Stimulated activated naive B cell treated with anti-CD40 and anti-IgM and Interleukin-4, amounts not matched to agents 10 μg/mL and 1 μg/mL and 100 μg/mL, for 72 hours (primary cell): Measurements from ENCODE around the gene TIGD3.

ENCODE experiments used
- ATAC-seq, 2 donors: fragments of 150-1000 bp; cut with Tn5 transposase; replicated peaks; 2 replicates each; pipeline ENCODE4 v1.10.0; 2021; ENCODE audit warnings: moderate library complexity in 1 of 2
- DNase-seq: peaks from one replicate; pipeline ENCODE4 v3.0.0; 2021
- H3K27ac Mint-ChIP-seq: one replicate; pipeline ENCODE4 v1.8.0; 2022; ENCODE audit warnings: mild to moderate bottlenecking, mixed read lengths
- H3K27me3 Mint-ChIP-seq, 2 donors: one replicate each; pipeline ENCODE4 v1.8.0; 2022; ENCODE audit warnings: mixed read lengths in 2 of 2
- H3K36me3 Mint-ChIP-seq, 2 donors: one replicate each; pipeline ENCODE4 v1.8.0; 2022; ENCODE audit warnings: mixed read lengths in 2 of 2, mild to moderate bottlenecking in 1 of 2
- H3K4me1 Mint-ChIP-seq, 2 donors: one replicate each; pipeline ENCODE4 v1.8.0; 2022; ENCODE audit warnings: mixed read lengths in 2 of 2, mild to moderate bottlenecking in 1 of 2
- H3K4me3 Mint-ChIP-seq, 2 donors: one replicate each; pipeline ENCODE4 v1.8.0; 2022; ENCODE audit warnings: mild to moderate bottlenecking in 2 of 2, mixed read lengths in 2 of 2, moderate library complexity in 1 of 2
- H3K9me3 Mint-ChIP-seq, 2 donors: one replicate each; pipeline ENCODE4 v1.8.0; 2022; ENCODE audit warnings: mixed read lengths in 2 of 2, mild to moderate bottlenecking in 1 of 2

Gene TIGD3

GRCh38 chr11:65382033-65382803, 27.7 kb downstream of the TIGD3 start, which contains the start of gene SLC25A45:
SLC25A45 (minus strand) TSS chr11:65382646; CDS start chr11:65381951, 695 bp downstream.
- H3K27ac Mint-ChIP-seq: peak within 1 kb of the TSS; percentile 96
- peaks cover 51 to 82% of the 10 kb centered on the region in 2 donors for H3K4me1 Mint-ChIP-seq
- H3K4me3 Mint-ChIP-seq: peak within 1 kb of the TSS; percentile 87 to 88
- DNase-seq: peak; percentile 95
- peaks cover 0 to 6% of the 10 kb centered on the region in 2 donors for H3K36me3 Mint-ChIP-seq
- peak; percentile 82 to 84 for ATAC-seq
- H3K9me3 Mint-ChIP-seq: no peaks in the 10 kb centered on the region
- no peaks in the 10 kb centered on the region for H3K27me3 Mint-ChIP-seq

GRCh38 chr11:65382804-65383368, 28.3 kb downstream of the TIGD3 start:
- ATAC-seq (no peak), DNase-seq (no peak)
- Mint-ChIP-seq H3K27ac (peak overlapping the region; percentile 96), H3K9me3 (no peaks in the 10 kb centered on the region), H3K4me1 (peaks cover 44 to 80% of the 10 kb centered on the region in 2 donors), H3K27me3 (no peaks in the 10 kb centered on the region), H3K4me3 (peak overlapping the region; percentile 87 to 88), H3K36me3 (peaks cover 0 to 6% of the 10 kb centered on the region in 2 donors)

GRCh38 chr11:65383778-65384177, 29.2 kb downstream of the TIGD3 start:
- H3K27me3 Mint-ChIP-seq: no peaks in the 10 kb centered on the region
- H3K9me3 Mint-ChIP-seq: no peaks in the 10 kb centered on the region
- peak overlapping the region; percentile 1 to 87 for H3K4me3 Mint-ChIP-seq
- DNase-seq: no peak
- H3K27ac Mint-ChIP-seq: peak overlapping the region; percentile 83
- peaks cover 3 to 13% of the 10 kb centered on the region in 2 donors for H3K36me3 Mint-ChIP-seq
- H3K4me1 Mint-ChIP-seq: peaks cover 42 to 80% of the 10 kb centered on the region in 2 donors
- no peak for ATAC-seq

- Mint-ChIP-seq H3K4me3 (peak overlapping the region; percentile 50 to 87), H3K9me3 (no peaks in the 10 kb centered on the region), H3K27me3 (no peaks in the 10 kb centered on the region), H3K27ac (peak overlapping the region; percentile 83), H3K36me3 (peaks cover 8 to 19% of the 10 kb centered on the region in 2 donors), H3K4me1 (peaks cover 49 to 81% of the 10 kb centered on the region in 2 donors)
- no peak for DNase-seq
- ATAC-seq: no peak
These were observed 29.8 kb downstream of the TIGD3 start for GRCh38 chr11:65384301-65384889.

GRCh38 chr11:65386307-65387140, 32.0 kb downstream of the TIGD3 start, which contains the start of gene FRMD8:
FRMD8 (plus strand) TSS chr11:65386637; CDS start chr11:65387037, 400 bp downstream.
- peak within 1 kb of the TSS; percentile 96 for H3K27ac Mint-ChIP-seq
- H3K27me3 Mint-ChIP-seq: no peaks in the 10 kb centered on the region
- peaks cover 16 to 30% of the 10 kb centered on the region in 2 donors for H3K36me3 Mint-ChIP-seq
- DNase-seq (peak; percentile 81), ATAC-seq (peak; percentile 35 to 47)
- H3K4me3 Mint-ChIP-seq: peak within 1 kb of the TSS; percentile 95 to 96
- no peaks in the 10 kb centered on the region for H3K9me3 Mint-ChIP-seq
- H3K4me1 Mint-ChIP-seq: peaks cover 55 to 83% of the 10 kb centered on the region in 2 donors

- Mint-ChIP-seq H3K4me3 (peak overlapping the region; percentile 21 to 60), H3K27me3 (no peaks in the 10 kb centered on the region), H3K27ac (peak overlapping the region; percentile 33), H3K36me3 (peaks cover 30 to 45% of the 10 kb centered on the region in 2 donors), H3K9me3 (no peaks in the 10 kb centered on the region), H3K4me1 (peaks cover 54 to 78% of the 10 kb centered on the region in 2 donors)
- DNase-seq (no peak), ATAC-seq (no peak)
These were observed 34.2 kb downstream of the TIGD3 start for GRCh38 chr11:65388731-65389130.

GRCh38 chr11:65389294-65389980, 34.9 kb downstream of the TIGD3 start:
- peaks cover 30 to 48% of the 10 kb centered on the region in 2 donors for H3K36me3 Mint-ChIP-seq
- H3K4me3 Mint-ChIP-seq: peak overlapping the region; percentile 5 to 60
- peak overlapping the region; percentile 33 for H3K27ac Mint-ChIP-seq
- H3K4me1 Mint-ChIP-seq: peaks cover 47 to 71% of the 10 kb centered on the region in 2 donors
- DNase-seq (no peak), ATAC-seq (no peak)
- H3K27me3 Mint-ChIP-seq: no peaks in the 10 kb centered on the region
- no peaks in the 10 kb centered on the region for H3K9me3 Mint-ChIP-seq

- no peaks in the 10 kb centered on the region for H3K27me3 Mint-ChIP-seq
- no peak for DNase-seq
- H3K9me3 Mint-ChIP-seq: no peaks in the 10 kb centered on the region
- no peak for ATAC-seq
- peaks cover 30 to 48% of the 10 kb centered on the region in 2 donors for H3K36me3 Mint-ChIP-seq
- H3K4me3 Mint-ChIP-seq: peak overlapping the region in 1 of 2 donors; percentile 32
- H3K4me1 Mint-ChIP-seq: peaks cover 40 to 62% of the 10 kb centered on the region in 2 donors
- H3K27ac Mint-ChIP-seq: peak overlapping the region; percentile 75
These were observed 35.8 kb downstream of the TIGD3 start for GRCh38 chr11:65390099-65390941.

GRCh38 chr11:65390996-65391395, 36.4 kb downstream of the TIGD3 start:
- Mint-ChIP-seq H3K4me3 (peak overlapping the region in 1 of 2 donors; percentile 32), H3K27ac (peak overlapping the region; percentile 75), H3K9me3 (no peaks in the 10 kb centered on the region)

GRCh38 chr11:65392186-65392829, 37.8 kb downstream of the TIGD3 start:
- DNase-seq (no peak), ATAC-seq (no peak)
- Mint-ChIP-seq H3K36me3 (peaks cover 42 to 55% of the 10 kb centered on the region in 2 donors), H3K9me3 (no peaks in the 10 kb centered on the region), H3K4me1 (peaks cover 38 to 59% of the 10 kb centered on the region in 2 donors), H3K4me3 (no peak overlapping the region), H3K27ac (peak overlapping the region; percentile 65), H3K27me3 (no peaks in the 10 kb centered on the region)

More at GRCh38 chr11:65390996-65391395, 36.4 kb downstream of the TIGD3 start:
- Mint-ChIP-seq H3K36me3 (peaks cover 35 to 51% of the 10 kb centered on the region in 2 donors), H3K4me1 (peaks cover 38 to 61% of the 10 kb centered on the region in 2 donors), H3K27me3 (no peaks in the 10 kb centered on the region)
- ATAC-seq (no peak), DNase-seq (no peak)

GRCh38 chr11:65392899-65393298, 38.3 kb downstream of the TIGD3 start:
- no peak for DNase-seq
- Mint-ChIP-seq H3K27ac (peak overlapping the region; percentile 32), H3K9me3 (no peaks in the 10 kb centered on the region), H3K36me3 (peaks cover 44 to 58% of the 10 kb centered on the region in 2 donors), H3K4me3 (no peak overlapping the region), H3K4me1 (peaks cover 40 to 54% of the 10 kb centered on the region in 2 donors), H3K27me3 (no peaks in the 10 kb centered on the region)
- ATAC-seq: no peak

- peaks cover 38 to 51% of the 10 kb centered on the region in 2 donors for H3K4me1 Mint-ChIP-seq
- no peak overlapping the region for H3K4me3 Mint-ChIP-seq
- DNase-seq: no peak
- ATAC-seq: no peak
- no peaks in the 10 kb centered on the region for H3K27me3 Mint-ChIP-seq
- H3K36me3 Mint-ChIP-seq: peaks cover 50 to 58% of the 10 kb centered on the region in 2 donors
- H3K27ac Mint-ChIP-seq: no peak overlapping the region
- no peaks in the 10 kb centered on the region for H3K9me3 Mint-ChIP-seq
These were observed 39.0 kb downstream of the TIGD3 start for GRCh38 chr11:65393513-65394079.
